ENCODE measurements around the gene DES.
"Not testable (repeated sequence)": the region's sequence is repeated elsewhere in the genome, so short reads cannot be mapped to it uniquely, and the experiment has no call there.

DNA sequence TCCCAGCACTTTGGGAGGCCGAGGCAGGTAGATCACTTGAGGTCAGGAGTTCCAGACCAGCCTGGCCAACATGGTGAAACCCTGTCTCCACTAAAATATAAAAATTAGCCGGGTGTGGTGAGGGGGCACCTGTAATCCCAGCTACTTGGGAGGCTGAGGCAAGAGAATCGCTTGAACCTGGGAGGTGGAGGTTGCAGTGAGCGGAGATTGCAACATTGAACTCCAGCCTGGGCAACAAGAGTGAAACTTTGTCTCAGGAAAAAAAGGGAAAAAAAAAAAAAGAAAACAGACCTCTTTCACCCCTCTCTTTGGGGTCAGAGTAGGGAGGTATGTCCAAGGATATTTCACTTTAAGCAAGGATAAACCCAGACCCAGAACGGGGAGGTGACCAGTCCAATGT lies 10.8 kb upstream of the DES start:
- TF ChIP-seq, protein P1, sequence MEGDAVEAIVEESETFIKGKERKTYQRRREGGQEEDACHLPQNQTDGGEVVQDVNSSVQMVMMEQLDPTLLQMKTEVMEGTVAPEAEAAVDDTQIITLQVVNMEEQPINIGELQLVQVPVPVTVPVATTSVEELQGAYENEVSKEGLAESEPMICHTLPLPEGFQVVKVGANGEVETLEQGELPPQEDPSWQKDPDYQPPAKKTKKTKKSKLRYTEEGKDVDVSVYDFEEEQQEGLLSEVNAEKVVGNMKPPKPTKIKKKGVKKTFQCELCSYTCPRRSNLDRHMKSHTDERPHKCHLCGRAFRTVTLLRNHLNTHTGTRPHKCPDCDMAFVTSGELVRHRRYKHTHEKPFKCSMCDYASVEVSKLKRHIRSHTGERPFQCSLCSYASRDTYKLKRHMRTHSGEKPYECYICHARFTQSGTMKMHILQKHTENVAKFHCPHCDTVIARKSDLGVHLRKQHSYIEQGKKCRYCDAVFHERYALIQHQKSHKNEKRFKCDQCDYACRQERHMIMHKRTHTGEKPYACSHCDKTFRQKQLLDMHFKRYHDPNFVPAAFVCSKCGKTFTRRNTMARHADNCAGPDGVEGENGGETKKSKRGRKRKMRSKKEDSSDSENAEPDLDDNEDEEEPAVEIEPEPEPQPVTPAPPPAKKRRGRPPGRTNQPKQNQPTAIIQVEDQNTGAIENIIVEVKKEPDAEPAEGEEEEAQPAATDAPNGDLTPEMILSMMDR (IDR thresholded peaks at IDR 0.05): not testable (repeated sequence)
- not testable (repeated sequence) for TF ChIP-seq POLR2A (IDR thresholded peaks at IDR 0.05)

Measured in Peyer's patch (tissue), 4 donors.